Endometrium (tissue), 2 donors: ENCODE results near the gene CDS2.

Source experiments
- FAIRE-seq: peaks from 2 replicates; lab custom pipeline; 2012; peaks lifted over from hg19 to GRCh38; lab: Jason Lieb, UNC
- donor health status: control.
- donor health status: control.

CDS2 gene

DNA sequence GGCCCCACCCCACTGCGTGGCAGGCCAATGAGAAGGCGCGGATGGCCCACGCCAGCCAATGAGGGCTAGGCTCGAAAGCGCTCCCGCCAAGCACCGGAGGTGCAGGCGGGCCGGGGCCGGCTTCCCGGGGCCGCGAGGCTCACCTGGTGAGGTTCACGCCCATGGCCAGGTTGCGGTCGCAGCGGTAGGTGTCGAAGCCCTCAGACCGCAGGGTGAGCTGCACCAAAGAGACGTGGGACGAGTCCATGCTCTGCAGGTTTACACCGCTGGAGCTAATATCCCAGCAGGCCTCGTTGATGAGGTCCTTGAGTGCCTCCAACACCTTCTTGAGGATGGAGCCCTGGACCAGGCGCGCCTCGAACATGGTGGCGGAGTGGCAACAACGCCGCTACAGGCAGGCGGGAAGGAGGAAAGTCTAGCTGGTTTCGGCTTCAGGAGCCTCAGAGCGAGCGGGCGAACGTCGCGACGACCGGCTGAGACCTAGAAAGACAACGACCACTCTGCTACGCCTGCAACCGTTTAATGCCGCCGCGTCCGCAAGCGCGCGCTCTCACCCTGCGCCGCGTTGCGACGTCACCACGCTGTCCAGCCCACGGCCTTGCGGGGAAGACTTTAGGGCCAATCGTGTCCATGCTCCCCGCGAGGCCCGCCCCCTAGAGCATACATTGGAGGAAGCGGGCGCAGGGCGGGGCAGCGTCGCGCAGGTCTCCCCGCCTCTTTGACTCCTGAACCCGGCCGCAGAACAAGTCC lies 7.2 kb upstream of the CDS2 start, which contains the start of gene PCNA:
TSS of gene PCNA (minus strand) at position 524 of the 750 bp plus-strand sequence. CDS start at position 364, 160 bp downstream.
- peak; percentile 97 for FAIRE-seq

DNA sequence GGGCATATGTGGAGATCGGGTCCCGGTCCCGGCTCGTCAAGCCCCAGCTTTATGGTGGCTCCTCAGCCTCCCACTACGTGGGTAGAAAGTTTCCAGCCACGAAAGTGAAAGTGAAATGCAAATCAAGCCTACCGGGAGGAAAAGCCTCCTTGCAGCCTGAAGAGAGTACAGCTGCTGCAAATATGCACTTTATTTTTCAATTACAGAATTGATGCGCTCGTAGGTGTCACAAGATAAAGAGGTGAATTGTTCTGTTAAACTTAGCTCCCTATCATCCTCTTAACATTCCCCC lies 6.7 kb upstream of the CDS2 start:
- no peak for FAIRE-seq

DNA sequence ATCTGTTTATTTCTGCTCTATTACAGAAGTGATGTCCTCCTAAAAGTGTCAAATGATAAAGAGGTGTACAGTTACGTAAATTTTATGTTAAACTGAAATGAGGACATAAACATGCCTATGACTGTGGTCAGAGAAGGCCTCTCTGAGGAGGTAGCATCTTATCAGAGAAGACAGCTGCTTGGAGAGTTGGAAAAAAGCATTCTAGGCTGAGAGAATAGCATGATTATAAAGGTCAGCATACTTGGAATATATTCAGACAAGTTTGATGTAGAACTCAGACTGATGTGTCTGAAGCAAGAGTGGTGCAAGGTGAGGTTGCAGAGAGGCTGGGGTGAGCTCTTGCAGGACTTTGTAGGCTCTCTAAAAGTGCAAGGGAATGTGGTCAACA lies 3.9 kb upstream of the CDS2 start:
- no peak for FAIRE-seq

DNA sequence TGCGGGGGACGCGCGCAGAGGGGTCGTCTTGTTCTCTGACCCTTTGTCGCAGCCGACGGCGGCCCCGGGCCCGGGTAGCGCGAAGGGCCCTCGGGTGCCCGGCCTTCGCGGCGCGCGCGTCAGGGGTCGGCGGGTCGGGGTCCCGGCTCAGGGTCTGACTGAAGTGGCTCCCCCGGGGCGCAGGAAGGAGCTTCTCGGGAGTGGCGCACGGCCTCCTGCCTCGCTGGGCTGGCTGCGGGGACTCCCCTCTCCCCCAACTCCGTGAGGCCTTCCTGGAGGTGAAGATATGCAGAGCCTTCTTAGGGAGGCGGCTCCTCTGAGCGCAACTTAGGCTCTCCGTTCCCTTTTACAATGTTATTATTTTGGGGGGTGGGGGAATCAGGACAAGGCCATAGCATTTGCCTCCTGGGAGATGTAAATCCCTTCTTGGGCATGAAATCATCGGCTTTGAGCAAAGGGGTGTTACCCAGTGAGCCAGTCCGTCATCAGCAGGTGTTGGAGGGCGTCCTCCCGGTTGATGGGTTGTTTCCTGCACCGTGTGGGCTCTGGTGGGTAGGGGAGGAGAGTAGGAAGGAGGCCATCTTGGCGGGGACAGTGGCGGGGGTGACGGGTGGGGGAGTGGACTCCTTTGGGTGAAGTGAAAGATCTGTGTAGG lies 523 bp downstream of the CDS2 start:
- no peak for FAIRE-seq

DNA sequence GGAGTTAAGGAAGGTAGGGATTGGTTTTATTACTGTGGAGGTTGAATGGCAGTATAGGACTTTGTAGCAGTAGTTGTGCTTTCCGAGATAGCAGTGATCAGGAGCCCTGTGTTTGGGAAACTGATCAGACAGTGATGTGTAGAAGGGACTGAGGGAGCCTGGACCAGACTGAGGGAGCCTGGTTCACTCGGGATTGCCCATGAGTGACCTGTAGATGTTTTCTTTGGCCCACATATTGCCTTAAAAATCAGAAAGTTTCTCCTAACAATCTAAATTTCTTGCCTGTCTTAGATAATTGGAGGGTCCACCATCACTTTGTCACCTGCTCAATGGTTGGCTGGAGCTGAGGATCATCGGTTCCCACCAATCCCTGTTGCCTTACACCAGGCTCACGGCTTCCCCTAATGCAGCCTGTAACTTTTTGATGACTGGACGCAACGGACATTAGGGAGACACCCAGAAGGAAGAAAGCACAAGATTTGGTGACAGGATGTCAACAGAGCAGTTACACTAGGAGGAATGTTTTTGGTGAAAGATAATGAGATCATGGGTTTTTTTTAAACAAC lies 1.1 kb downstream of the CDS2 start:
- no peak for FAIRE-seq

DNA sequence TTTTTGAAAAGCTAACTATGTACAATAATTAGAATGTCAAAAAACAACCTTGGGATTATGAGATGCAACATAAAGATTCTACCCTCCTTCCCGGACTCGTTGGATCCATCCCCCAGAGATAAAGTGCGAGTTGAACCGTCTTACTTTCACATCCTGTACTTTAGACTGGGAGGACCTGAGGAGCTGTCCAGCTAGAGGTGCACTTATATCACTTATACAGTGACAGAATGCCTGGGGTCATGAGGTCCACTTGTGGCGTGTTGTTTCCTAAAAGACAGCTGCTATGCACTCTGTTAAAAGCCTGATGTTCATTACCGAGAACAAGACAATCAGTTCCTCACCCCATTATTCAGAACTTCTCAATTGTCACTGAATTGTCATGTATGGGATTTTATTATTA lies 2.1 kb downstream of the CDS2 start:
- FAIRE-seq: no peak

DNA sequence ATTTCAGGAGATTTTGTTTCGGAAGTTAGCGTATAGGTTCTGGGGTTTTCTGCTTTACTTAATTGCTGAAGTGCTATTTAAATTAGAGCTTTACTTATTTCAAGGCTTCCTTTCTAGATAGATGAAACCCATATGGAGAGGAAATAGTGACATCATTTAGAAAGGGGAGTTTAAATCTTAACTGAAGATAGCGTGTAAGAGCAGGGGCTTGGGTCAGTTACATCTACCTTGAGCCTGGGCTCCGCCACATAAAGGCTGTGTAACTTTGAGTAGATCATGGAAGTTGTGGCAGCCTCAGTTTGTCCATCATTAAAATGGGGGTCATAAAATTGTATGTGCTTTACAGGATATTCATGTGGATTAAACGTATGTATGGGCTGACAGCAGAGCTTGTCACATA lies 4.7 kb downstream of the CDS2 start:
- FAIRE-seq: no peak

DNA sequence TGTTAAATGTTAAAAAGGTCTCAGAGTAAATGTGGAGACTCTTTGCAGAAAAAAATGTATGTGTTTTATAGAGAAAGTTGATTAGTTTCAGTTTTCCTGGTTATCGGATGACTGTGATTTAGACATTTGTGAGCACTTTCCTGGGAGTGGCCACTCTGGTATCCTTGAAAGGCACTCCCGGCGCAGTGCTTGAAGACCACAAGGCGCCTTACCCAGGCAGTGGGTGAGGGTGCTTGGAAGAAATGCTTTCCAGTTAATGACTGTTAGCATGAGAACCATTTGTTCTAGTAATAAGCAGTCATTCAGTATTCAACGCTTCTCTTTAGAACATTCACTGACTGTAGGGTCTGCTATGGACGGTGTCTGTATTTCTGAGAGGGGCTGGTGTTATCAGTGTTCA lies 7.2 kb downstream of the CDS2 start:
- FAIRE-seq: no peak

DNA sequence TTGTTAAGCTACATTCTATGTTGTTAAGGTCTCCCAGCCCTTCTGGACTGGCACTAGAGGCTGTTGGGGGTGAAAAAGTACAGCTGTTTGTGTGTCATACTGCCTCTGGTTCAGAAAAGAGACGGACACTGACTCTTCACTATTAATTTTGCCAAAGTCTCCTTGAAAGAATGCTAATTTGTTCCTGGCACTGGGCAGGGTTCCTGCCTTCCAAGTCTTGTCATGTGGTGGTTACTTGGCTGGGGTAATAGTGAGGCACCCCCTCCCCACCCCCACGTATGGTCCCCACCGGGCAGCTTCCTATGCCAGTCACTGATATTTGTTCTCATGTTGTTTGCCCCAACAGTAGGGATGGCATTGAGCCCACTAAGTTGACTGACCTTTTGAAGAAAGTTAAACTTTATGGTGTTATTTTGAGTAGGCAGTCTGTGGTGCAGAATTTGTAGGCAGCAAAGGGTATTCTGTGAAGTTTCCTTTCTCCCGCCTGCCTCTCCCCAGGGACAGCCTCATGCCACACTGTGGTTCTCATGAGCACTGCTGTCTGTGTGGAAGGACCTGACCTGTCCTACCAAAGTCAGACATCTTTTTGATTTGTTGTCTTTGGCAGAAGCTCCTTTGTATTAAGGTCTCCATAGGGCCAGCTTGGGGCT lies 8.7 kb downstream of the CDS2 start:
- FAIRE-seq: no peak

DNA sequence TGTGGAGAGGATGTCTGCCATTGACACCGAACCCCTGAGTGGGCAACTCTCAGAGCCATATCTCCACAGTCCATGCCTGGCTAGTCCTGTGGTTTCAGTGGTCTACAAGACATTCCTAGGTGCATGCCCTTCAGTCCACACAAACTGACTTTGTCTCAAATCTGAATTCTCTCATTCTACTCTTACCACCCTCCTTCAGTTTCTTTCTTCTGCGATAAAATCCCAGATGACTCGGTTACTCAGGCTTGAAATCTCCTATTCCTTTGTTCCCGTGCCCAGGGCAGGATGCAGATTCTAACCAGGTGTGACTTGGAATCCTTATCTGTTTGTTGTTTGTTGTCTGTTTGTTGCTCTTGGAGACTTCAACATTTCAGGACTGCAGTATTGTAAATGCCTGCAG lies 9.3 kb downstream of the CDS2 start:
- no peak for FAIRE-seq

DNA sequence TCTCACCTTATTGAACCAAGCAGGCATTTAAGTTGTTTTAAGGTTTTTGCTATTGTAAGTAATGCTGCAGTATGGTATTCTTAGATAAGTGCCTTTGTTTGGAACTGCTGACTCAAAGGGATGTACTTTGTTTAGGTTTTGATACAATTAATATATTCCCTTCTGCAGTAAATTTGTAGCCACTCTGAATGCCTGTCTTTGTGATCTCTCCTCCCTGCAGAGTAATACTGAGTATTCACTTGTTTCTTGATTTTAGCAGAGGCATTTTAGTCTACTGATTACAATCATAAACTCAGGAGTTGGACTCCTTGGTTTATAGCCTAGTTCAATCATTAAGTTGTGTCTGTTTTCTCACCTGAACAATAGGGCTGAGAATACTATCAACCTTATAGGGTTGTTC lies 13.4 kb downstream of the CDS2 start:
- no peak for FAIRE-seq

DNA sequence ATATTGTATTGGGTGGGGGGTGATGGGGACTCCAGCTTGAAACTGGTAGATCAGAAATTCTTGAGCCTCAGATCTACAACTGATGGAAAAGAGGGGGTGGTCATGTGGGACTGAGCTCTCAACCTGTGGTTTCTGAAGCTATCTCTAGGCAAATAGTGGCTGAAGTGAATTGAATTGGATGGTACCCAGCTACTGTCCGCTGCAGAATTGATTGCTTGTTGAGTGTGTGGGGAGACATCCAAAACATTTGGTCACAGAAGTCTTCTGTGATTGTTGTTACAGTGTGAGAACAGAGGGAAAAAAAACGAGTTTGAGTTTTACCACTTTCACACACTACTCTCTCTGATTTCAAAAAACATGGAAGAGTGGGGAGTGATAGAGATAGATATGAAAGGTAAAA lies 14.8 kb downstream of the CDS2 start:
- no peak for FAIRE-seq

DNA sequence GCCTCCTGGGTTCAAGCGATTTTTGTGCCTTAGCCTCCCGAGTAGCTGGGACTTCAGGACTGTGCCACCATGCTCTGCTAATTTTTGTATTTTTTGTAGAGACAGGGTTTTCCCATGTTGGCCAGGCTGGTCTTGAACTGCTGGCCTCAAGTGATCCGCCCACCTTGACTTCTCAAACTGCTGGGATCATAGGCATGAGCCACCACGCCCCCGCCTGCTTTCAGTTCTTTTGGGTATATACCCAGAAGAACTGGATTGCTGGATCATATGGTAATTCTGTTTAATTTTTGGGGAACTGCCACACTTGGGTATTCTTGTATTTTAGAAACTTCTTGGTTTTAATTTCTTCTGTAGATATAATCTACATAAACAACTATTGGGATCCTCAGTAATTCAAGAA lies 17.0 kb downstream of the CDS2 start:
- FAIRE-seq: no peak

DNA sequence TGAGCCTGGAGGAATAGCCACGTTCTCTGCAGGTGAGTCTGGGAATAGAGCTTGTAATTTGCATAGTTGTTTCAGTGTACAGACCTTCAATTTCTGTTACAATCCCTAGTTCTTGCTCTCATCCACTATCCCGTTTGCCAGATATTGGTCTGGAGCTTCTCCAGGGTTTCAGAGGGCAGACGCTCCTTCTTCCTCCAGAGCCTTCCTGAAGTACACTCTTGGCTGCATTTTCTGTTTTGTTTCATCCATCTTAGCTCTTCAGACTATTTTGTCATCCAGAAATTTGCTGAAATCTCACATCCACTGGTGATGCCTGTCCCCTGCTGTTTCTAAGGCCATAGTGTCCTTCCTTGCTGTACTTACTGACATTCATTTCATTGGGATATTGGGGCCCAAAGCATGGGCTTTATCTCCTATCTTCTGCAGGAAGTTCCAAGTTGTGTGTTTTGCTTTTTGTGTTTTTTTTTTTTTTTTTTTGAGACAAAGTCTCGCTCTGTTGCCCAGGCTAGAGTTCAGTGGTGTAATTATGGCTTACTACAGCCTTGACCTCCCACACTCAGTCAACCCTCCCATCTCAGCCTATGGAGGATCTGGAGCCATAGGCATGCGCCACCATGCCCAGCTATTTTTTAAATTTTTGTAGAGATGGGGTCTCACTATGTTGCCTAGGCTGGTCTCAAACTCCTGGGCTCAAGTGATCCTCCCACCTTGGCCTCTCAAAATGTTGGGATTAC lies 18.7 kb downstream of the CDS2 start:
- no peak for FAIRE-seq

DNA sequence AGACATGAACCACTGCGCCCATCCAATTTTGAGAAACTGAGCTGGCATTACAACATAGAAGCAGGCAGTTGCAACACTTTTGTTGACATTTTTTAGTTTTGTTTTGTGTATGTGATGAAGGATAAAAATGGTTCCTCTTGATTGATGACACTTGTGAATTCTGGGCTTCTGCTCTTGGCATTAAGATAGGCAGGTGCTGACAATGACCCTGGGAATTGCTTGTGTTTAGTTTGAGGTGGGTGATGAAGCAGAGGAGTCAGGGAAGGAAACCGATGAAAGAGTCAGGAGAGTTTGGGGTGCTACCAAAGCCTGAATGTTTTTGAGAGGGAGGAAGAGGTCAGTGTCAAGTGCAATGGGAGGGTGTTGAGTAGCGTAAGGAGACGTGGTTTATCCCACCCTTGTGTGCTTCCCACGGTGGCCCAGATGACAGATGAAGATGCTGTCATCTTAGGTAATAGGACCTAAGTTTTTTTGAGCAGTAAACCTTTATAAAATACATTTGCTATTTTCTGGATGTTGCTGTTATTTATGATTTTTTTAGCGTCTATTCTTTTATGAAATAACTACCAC lies 19.4 kb downstream of the CDS2 start:
- FAIRE-seq: no peak

DNA sequence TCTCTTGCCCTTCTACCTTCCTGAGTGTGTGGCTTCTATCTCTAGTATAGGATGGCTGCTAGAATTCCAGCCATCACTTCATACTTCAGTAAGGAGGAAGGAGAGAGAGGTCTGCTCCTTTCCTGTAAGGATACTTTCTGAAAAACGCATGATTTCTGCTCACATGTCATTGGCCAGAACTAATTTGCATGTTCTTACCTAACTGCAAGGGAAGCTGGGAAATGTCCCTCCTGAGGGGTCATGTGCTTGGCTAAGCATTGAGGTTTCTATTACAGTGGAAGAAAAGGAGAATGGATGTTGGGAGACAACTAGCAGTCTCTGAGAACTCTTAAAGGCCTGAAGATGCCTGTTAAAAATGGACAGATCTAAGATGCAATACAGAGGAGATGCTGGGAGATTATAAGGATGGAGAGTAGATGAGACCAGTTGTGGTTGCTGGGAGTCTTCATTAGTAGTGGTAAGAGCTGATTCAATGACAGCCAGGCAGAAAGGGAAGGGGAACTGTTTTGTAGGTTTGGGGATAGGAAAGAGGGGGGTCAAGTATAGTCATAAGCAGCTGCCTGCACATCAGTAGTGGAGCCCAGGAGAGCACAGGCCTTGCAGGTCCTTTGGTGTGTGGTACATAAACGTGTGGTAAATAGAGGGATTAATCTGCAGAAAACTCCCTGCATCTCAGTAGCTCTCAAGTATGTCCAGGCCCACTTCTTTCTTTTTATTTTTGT lies 20.2 kb downstream of the CDS2 start:
- no peak for FAIRE-seq

DNA sequence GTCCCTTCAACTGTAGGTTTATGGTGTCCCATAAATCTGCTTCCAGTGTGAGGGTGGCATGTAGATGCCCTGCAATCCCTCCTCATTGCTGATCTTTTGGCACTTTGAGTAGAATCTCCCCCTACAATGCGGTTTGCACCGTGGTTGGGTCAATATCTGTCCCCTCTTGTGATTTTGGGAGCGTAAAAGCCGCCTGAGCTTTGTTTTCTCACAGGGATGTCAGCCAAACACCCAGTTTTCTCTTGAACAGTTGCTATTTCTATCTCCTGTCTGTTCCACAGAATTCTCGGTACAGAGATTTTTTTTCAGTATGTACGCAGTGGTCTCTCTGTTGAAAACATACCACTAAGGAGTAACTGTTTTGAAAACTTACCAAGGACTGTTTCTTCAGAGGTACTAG lies 21.8 kb downstream of the CDS2 start:
- no peak for FAIRE-seq

DNA sequence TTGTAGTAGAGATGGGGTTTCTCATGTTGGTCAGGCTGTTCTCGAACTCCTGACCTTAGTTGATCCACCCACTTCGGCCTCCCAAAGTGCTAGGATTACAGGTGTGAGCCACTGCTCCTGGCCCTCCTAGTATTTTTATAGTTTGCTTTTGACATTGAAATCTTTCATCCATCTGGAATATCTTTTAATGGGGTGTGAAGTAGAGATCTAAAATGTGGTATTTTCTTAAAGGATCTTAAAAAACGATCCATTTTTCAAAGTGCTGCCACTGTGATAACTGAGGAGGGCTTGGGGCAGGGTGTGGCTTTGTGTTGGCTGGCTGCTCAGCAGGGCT lies 23.1 kb downstream of the CDS2 start:
- no peak for FAIRE-seq

DNA sequence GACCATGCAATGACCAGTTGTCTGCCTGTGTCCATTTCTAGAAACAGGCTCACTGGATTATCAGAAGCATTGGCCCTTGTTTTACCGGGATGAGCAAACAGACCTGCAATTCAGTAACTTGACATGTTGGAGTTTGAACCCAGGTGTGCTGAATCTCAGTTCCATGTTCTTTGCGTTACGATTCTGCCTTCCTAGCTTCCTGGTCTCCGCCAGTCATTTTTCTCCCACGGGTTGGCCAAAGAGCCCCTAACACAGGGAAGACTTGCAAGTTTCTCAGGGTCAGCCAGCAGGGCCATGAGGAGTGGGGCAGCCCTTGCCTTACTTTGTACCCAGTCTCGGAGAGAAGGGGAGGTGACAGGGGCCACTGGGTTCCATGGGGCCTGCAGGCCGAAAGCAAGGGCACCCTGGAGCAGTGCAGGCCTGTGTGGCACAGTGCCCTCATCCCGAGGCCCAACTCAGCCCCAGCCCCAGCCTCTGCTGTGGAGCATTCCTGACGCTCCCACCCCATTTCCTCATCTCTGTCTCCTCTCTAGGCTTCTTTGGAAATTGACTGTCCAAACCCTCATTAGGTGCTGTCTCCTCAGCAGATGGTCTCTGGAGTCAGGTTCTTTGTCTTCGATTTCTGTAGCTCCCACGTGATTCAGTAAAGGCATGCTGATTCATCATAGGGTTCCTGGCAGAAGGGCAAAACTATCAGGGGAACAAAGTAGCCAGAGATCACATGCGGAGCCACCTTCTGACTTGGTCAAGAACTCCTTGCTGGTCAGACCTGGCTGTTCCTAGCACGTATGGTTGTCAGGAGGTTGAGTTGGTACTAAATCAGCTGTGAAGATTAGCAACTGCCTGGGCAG lies 23.6 kb downstream of the CDS2 start:
- no peak for FAIRE-seq

DNA sequence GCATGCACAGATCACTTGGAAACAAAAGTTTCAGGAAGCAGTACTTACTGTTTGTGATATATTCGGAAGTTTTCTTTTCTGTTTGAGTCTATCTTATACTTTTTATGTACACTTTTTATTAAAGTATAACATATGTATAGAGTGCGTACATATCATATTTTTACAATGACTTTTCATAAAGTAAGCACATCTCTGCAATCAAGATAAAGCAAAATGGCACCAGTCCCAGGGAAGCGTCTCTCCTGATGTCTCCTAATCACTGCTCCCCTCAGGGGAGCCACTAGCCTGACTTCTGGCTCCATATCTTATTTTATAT lies 26.3 kb downstream of the CDS2 start:
- FAIRE-seq: no peak
